Stromal cell of bone marrow (primary cell): Measurements from ENCODE around the gene SLC35F3.
"Not testable (repeated sequence)": the region's sequence is repeated elsewhere in the genome, so short reads cannot be mapped to it uniquely, and the experiment has no call there.

ENCODE experiments used
- DNase-seq: peaks from one replicate; pipeline ENCODE4 v3.0.0-alpha.2; 2012; ENCODE audit warnings: low read depth

The SLC35F3 gene

DNA sequence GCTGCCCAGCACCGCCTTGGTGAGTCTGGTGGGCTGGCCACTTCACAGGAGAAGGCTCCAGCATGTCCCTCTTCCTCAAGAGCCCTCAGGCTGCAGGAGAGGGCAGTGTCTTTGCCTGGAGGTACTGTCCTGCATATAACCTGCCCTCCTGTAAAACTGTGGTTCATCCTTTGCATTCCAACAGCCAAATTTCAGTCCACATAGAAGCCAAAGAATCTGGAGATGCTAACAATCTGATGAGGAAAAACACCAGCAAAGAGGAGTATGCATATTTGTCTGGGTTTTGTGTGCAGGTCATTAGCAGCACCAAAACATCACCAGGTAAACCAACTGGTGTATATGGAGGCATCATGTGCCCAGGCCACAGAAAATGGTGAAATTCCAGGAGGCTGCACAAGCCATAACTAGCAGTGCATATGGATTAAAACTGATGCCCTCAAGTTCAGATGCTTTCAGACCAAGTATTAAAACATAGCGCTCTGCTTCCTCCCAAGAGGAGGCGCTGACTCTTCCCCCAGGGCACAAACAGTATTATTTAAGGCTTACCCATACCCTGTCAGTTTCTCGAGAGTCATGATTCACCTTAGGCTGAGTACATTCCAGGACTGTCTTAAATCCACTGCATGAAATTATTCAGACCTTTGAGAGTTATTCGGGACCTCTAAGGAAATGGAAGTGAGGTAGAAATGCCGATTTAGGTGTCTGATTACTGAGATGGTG is 318.2 kb downstream of the SLC35F3 start:
- DNase-seq, result no peak

GRCh38 chr1:234226113-234226818 is 321.8 kb downstream of the SLC35F3 start:
- no peak for DNase-seq

GRCh38 chr1:234226819-234227165 is 322.3 kb downstream of the SLC35F3 start:
- DNase-seq, result no peak

- no peak for DNase-seq
Measured at GRCh38 chr1:234229581-234230387, 325.3 kb downstream of the SLC35F3 start.

GRCh38 chr1:234230414-234230862 is 326.0 kb downstream of the SLC35F3 start:
- no peak for DNase-seq

DNA sequence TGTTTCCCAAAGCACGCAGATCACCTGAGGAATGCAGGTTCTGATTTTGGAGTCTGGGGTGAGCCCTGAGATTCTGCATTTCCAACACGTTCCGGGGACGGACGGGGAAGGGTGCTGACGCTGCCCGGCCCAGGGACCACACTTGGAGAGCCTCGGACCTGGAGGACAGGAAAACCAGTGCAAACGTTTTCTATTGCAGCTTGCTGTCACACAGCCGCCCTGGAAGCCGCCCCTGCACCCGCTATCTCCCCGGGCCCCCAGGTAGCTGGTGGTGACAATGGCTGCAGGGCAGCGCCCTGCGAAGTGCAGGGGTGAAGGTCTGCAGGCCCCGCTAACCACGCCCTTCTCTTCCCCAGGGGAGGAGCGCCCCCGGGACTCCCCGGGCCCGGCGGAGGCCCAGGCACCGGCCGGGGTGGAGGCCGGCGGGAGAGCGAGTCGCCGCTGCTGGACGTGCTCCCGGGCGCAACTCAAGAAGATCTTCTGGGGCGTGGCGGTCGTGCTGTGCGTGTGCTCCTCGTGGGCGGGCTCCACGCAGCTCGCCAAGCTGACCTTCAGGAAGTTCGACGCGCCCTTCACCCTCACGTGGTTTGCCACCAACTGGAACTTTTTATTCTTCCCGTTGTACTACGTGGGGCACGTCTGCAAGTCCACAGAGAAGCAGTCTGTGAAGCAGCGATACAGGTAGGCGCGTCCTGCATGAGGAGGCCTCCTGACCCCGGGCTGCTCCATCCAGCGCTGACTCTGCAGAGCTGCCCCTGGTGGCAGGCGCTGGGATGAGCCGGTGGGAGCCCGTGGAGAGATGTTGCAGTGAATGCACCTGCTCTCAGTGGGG is 326.8 kb downstream of the SLC35F3 start:
- no peak for DNase-seq

- DNase-seq, result no peak
Measured at GRCh38 chr1:234231893-234232276, 327.4 kb downstream of the SLC35F3 start.

- no peak for DNase-seq
Measured at GRCh38 chr1:234234199-234234598, 329.7 kb downstream of the SLC35F3 start.

- no peak for DNase-seq
Measured at GRCh38 chr1:234235434-234235881, 331.0 kb downstream of the SLC35F3 start.

DNA sequence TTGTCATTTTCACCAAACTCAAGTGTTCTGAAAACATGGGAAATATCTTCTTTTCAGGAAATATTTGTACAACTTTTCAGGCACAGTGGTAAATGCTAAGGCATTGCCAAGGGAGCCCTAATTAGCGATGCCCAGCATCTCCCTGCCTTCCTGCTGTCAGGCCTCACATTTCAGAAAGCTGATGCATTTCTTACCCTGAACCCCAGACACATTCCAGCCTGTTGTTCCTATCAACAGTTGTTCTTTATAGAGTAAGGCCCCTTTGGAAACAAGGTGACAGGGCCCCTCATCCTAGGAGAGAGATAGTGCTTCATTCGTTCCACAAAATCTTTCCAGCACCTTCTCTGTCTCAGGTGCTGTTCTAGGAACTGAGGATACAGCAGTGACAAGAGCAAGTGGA is 332.9 kb downstream of the SLC35F3 start:
- DNase-seq, result no peak

DNA sequence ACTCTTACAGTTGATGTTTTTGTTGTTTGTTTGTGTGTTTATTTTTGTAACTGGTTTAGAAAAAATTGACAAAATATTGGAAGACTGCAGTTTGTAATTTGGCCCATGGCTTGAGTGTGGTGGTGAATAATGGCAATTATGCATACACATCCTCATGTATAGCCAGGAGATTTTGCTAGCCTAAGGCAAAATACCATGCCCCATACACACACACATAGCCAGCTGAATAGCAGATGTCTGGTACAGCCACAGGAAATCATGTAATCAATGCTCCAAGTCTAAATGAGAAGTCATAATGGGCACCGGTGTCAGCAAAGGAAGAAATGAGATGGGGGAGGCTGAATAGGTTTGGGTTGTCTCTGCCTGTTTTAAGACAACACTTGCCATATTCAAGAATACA is 333.6 kb downstream of the SLC35F3 start:
- no peak for DNase-seq

DNA sequence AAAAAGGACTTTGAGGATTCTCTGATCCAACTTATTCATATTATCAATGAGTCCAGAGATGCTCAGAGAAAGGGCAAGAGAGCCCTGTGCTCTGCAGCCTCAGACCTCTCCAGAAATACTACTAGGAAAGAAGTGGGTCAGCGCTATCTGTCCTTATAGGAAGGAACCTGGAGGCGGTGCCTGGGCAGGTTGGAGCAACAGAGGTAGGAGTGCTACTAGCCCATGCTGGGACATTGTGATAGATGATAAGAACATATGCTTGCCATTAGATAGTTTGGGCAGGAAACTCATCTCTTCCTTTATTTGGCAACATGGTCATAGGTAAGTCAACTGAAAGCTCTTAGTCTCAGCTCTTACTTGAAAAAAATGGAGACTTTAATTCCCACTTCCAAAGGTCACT is 335.0 kb downstream of the SLC35F3 start:
- no peak for DNase-seq

DNA sequence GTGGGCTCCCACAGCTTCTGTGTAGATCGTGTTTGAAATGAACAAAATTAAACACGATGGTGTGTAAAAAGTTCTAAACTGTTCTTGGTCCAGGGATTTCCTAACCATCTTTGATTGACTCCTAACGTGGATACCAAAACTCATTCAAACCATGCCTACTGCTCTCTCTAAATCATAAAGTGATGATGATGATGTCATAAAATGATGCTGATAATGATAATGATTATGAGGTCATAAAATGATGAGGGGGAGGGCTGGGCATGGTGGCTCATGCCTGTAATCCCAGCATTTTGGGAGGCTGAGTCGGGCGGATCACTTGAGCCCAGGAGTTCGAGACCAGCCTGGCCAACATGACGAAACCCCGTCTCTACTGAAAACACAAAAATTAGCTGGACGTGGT is 335.5 kb downstream of the SLC35F3 start:
- no peak for DNase-seq

- DNase-seq, result no peak
Measured at GRCh38 chr1:234240680-234241079, 336.2 kb downstream of the SLC35F3 start.

DNA sequence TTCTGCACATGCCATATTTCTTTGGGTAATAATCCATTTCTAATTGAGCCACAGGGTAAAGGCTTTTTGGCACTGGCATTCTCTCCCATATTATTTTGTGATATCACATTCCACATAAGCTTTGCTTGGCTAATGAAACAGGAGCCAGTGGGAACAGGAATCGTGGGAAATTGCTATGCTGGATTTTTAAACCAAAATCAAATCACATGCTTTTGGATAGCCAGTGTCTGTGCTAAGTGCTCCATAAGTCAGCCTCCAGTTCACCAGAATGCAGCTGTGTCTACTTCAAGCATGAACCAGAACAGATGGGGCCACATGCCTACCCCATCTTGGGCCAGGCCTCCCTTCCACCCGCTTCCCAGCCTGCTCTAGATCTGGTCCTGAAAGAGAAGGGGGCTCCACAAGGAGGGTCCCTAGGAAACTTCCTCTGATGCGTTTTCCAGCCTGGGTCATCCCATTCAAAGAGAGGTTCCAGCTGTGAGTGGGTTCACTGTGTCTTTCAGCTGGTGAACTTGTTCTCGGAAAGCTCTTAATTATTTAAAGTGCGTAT is 337.5 kb downstream of the SLC35F3 start:
- DNase-seq, result no peak

DNA sequence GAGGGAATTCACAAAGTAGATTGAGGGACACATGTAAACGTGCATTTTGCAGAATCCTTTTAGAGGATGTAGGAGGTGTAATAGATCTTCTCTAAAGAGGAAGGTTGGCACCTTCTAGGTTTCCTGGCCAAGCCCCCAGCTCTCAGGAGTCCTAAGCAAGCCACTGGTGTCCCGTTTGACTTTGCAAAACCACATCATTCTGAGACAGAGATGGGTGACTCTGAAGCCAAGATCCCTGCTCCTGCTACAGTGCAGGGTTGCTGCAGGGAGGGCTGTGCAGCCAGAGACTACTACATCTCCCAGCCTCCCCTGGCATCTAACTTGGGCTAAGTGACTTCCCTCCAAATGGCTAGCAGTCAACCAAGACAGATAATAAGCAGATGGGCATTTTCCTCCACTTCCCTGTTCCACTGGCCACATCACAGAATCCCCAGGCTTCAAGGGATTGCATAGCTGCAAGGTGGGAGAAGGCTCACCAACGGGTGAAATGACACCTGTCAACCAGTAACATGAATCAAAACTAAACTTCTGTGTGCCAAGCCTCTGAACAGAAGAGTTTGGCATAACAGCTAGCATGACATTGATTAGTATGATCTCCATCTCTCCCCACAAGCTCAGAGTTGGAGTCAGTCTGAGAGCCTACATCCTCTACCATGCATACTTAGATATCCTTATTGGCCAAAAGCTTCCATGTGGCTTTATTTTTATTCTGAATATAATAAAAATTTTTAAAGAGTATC is 339.2 kb downstream of the SLC35F3 start:
- DNase-seq, result no peak

DNA sequence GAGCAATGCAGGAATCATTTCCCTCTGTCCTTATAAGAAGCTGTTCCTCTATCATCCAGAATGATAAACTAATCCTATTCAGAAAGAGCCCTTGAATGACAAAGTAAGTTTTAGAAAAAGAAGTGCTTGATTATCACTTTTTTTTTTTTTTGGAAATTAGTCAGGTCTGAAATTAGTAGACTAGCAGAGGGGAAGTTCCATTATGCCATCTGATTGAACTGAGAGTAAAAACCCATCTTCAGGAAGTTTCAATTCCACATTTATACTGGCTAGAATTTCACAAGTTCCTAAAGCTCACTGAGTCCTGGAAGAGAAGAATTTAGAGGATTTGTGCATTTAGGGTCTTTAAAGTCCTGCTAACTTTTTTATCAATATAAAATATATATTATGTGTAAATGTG is 340.0 kb downstream of the SLC35F3 start:
- no peak for DNase-seq

DNA sequence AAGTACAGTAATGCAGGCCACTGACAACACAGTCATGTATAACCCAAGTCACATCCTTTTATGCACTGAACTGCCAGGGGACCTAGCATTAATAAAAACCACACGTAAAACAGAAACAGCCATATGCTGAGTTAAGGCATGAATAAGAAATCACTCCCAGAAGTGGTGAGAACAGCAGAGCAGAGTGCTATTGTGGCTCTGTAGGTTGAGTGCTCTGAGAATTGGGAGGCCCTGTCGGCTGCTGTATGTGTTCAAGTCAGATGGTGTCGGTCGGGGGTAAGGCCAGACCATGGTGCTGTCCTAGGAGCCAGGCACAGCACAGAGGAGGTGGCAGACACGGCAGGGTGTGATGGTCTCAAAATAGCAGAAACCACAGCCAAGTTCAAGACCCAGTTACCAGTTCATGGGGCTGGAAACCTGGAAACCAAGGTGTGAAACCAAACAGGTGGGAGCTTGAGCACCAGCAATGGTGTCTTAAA is 342.2 kb downstream of the SLC35F3 start:
- DNase-seq, result no peak

GRCh38 chr1:234247746-234248145 is 343.3 kb downstream of the SLC35F3 start:
- not testable (repeated sequence) for DNase-seq

- no peak for DNase-seq
Measured at GRCh38 chr1:234250747-234251146, 346.3 kb downstream of the SLC35F3 start.

- DNase-seq, result no peak
Measured at GRCh38 chr1:234253732-234254131, 349.3 kb downstream of the SLC35F3 start.
